Stimulated activated CD8-positive, alpha-beta memory T cell treated with anti-CD3 and anti-CD28 coated beads, Interleukin-4, amount 100 ng/mL, for 24 hours (primary cell): ENCODE data around the gene ADGRG1.
"Not testable (repeated sequence)": the region's sequence is repeated elsewhere in the genome, so short reads cannot be mapped to it uniquely, and the experiment has no call there.

ENCODE experiments used
- DNase-seq: peaks from one replicate; pipeline ENCODE4 v3.0.0-alpha.2; 2020; ENCODE audit warnings: low read depth

Gene ADGRG1

DNA sequence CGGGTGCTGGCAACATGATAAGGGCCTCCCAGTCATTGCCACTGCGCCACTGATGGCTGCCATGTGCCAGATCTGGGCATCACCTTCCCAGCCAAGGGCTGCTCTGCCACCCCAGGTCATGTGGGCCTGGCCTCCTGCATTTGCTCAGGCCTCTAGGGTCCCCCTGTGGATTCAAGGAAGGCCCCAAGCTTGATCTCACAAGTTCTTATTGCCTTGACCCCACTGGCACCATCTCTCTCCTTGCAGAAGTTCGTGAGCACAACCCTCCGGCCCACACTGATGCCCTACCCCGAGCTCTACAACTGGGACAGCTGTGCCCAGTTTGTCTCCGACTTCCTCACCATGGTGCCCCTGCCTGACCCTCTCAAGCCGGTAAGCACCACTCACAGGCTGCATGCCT is 71.5 kb downstream of the ADGRG1 start:
- no peak for DNase-seq

DNA sequence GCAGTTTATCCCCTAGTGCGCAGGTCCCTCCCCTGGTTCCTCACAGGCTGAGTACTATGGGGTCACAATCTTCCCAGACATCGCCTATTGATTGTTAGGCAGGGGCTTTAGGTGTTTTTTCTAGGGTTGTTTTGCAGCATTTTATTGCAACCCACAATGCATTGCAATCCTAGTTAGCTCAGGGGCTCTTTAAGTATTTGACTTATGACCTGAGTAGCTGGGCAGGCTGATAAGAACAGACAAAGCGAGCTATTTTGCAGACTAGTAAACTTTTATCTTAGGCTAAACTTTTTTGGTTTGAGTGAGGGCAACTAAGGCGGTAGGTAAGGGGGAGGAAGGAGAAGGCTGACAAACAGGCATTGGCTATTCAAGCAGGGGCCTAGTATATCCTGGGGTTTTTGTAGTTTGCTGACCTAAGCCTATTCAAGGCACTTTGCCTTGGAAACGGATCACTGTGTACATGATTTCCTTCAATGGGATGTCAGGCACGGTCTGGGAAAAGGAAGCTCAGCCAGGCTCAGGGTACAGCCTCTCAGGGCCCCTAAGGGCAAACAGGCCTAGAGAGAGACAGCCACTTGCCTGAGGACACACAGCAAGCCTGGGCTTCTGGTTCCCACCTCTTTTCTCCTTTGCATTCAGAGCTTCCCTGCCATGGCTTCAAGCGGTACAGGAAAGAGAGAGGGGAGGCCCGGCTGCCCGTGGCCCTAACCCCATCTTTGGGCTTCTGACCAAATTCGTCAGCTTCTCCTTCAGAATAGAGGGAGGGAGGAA is 72.5 kb downstream of the ADGRG1 start:
- no peak for DNase-seq

DNA sequence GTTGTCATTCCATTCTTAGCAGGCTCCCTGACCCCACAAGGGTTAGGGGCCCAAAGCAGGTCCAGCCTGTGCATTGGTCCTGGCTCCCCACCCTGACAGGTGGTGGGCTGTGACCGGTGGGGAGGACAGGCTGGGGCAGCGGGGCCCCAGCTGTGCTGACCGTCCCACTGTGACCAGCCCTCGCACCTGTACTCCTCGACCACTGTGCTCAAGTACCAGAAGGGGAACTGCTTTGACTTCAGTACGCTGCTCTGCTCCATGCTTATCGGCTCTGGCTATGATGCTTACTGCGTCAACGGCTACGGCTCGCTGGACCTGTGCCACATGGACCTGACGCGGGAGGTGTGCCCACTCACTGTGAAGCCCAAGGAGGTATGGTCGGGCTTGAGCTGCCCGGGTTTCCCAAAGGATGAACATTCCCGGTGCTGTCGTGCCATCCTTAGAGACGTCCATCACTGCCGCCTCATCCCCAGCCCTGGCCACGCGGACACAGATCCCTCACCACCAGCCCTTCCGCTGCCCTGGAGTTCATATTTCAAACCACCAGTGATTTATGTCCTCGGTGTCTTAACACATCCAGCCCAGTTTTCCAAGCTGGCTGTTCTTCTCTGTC is 73.4 kb downstream of the ADGRG1 start:
- no peak for DNase-seq

DNA sequence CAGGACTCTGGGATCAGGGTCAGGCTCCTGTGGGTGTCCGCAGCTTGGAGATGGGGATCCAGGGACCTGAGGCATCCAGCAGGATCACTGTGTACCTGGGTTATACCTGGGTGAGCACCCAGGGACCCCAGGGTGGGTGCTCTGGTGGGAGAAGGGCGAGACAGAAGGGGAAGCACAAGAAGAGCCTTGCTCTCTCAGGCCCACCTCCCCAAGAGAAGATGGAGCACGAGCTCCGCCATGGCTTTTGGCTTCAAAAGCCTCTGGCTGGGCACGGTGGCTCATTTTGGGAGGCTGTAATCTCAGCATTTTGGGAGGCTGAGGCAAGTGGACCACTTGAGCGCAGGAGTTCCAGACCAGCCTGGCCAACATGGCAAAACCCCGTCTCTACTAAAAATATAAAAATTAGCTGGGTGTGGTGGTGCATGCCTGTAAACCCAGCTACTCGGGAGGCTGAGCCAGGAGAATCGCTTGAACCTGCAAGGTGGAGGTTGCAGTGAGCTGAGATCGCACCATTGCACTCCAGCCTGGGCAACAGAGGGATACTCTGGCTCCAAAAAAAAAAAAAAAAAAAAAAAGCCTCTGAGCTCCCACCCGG is 75.1 kb downstream of the ADGRG1 start:
- no peak for DNase-seq

DNA sequence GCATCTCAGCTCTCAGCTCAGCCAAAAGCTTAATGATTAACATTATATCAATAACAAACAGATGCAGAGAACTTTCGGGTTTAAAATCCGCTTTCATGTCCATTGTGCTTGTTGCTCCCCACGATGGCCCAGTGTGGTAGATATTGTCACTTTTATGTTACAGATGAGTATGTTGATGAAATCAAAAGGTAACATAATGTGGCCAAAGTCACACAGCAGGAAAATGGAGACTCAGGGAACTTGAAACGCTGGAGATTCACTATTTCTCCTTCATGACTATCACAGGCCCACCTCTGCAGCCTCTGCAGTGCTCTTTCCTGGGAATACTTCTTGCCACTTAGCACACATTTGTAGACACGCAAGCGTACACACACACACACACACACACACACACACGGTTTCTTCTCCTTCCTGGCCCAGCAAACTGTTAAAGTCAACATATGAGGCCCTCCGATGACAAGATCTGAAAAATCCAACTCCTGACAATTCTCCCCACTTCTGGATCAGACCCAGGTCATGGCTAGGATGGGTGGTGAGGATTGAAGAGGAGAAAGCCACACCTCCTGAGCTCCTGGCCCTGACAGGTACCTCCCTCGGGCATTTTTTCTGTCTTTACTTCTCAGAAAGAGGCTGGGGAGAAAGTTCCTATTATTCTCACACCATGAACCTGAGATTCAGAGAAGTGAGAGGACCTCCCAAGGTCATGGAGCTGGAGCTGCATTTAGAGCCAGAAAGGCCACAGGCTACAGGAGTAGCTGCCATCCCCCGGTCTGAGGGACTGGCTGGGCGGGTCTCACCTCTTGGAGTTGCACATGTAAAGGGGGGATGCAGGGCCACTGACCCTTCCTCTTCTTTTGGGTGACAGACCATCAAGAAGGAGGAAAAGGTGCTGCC is 75.8 kb downstream of the ADGRG1 start:
- no peak for DNase-seq

DNA sequence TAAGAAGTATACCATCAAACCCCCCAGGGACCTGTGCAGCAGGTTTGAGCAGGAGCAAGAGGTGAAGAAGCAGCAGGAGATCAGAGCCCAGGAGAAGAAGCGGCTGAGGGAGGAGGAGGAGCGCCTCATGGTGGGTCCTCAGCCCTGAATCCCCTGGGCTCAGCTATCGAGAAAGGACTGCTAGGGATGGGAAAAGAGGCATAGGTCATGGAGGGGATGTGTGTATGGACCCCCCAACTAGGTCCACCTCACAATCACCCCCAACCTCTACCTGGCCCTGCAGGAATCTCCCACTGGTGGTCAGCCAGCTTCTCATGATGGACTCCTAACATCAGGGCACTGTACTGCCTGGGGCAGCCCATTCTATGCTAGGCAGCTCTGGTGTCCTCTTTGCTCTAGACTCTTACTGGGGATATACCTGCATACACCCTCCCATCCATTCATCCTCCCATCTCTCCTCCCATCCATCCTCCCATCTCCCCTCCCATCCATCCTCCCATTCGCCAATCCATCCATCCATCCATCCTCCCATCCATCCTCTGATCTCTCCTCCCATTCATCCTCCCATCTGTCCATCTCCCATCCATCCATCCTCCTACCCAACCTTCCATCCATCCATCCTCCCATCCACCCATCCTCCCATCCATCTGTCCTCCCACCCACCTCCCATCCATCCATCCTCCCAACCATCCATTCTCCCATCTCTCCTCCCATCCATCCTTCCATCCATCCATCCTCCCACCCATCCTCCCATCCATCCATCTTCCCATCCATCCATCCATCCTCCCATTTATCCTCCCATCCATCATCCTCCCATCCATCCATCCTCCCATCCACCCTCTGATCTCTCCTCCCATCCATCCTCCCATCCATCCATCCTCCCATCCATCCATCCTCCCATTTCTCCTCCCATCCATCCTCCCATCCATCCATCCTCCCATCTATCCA is 76.7 kb downstream of the ADGRG1 start:
- DNase-seq: no peak

DNA sequence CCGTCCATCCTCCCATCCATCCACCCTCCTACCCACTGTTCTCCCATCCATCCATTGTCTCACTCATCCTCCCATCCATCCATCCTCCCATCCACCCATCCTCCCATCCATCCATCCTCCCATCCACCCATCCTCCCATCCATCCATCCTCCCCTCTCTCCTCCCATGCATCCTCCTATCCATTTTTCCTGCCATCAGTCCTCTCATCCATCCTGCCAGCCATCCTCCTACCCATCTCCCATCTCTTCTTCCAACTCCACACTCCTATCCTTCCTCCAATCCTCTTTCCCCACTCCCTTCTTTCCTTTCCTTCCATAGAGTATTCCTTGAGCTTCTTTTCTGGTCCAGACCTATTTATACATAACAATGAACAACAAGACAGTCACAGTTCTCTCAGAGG is 78.3 kb downstream of the ADGRG1 start:
- no peak for DNase-seq

DNA sequence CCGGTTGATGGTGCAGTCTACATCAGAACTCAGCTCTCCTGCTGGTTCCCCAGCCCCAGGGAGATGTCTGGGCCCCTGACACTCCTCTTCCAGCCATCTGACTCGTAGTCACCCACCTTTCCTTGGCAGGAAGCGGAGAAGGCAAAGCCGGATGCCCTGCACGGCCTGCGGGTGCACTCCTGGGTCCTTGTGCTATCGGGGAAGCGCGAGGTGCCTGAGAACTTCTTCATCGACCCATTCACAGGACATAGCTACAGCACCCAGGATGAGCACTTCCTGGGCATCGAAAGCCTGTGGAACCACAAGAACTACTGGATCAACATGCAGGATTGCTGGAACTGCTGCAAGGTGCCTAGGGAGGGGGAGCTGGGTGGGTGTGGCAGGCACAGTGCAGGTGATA is 78.9 kb downstream of the ADGRG1 start:
- no peak for DNase-seq

DNA sequence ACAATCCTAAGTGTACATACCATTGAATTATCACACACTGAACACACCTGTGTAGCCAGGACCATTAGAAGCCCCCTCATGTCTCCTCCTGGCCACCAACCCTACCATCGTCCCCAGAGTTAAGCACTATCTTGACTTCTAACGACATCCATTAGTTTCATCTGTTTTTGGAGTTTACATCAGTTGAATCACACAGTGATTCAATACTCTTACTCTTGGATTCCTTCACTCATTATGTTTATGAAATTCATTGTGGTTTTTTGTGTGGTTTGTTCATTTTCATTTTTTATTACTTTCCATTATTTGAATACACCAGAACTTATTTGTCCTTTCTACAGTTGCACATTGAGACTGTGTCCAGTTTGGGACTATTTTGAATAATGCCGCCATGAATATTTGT is 79.7 kb downstream of the ADGRG1 start:
- no peak for DNase-seq

DNA sequence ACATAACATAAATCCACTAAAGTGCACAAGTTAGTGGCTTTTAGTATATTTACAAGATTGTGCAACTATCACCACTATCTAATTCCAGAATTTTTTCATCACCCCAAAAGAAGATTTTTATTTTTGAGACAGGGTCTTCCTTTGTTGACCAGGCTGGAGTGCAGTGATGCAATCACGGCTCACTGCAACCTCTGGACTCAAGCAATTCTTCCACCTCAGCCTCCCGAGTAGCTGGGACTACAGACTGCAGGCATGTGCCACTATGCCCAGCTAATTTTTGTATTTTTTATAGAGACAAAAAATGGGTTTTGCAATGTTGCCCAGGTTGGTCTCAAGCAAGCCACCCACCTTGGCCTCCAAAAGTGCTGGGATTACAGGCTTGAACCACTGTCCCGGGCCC is 81.2 kb downstream of the ADGRG1 start:
- DNase-seq: no peak

DNA sequence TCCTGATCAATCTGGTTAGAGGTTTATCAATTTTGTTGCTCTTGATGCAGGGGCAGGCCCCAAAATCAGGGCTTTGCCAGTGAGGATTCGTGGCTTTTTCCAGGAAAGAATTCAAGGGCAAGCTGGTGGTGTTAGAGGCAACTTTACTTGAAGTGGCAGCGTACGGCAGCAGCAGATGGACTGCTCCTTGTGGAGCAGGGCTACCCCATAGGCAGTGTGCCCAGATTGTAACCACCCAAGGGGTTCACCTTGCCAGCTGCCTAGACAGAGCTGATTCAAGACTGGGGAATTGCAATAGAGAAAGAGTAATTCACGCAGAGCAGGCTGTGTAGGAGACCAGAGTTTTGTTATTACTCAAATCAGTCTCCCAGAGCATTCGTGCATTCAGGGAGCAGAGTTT is 82.9 kb downstream of the ADGRG1 start:
- DNase-seq: no peak

DNA sequence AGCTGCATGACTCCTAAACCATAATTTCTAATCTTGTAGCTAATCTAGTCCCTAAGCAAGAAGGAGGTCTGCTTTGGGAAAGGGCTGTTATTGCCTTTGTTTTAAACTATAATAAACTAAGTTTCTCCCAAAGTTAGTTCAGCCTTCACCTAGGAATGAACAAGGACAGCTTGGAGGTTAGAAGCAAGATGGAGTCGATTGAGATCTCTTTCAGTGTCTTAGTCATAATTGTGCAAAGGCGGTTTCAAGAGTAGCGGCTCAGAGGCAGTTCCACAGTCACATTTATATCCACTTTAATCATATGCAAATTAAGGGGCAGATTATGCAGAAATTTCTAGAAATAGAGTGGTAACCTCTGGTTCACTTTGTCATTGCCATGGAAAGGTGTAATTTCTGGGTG is 83.6 kb downstream of the ADGRG1 start:
- DNase-seq: no peak

DNA sequence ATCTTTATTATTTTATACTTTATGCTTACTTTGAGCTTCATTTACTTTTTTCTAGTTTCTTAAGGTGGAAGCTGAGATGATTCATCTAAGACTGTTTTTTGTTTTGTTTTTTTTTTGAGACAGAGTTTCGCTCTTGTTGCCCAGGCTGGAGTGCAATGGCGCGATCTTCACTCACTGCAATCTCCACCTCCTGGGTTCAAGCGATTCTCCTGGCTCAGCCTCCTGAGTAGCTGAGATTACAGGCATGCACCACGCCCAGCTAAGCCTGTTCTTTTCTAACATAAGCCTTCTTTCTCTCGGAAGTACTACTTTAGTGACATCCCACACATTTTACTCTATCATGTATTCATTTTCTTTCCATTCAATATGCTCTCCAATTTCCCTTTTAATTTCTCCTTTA is 84.1 kb downstream of the ADGRG1 start:
- DNase-seq: not testable (repeated sequence)

DNA sequence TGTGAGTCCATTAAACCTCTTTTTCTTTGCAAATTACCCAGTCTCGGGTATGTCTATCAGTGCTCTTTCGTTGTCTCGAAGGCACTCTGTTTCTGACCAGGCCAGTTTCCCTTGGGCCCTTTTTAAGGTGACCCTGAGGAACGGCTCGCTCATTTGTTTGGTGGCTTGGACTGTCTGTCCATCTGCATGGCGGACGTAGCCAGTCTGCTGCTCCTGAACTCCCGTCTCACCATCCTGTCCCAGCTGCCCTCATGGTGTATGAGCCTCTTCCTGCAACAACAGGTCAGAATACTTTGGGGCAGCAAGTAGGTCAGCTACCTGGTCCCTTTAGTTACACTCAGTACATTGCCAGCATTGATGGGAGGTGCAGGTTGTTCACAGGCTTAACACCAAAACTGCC is 85.2 kb downstream of the ADGRG1 start:
- DNase-seq: no peak

DNA sequence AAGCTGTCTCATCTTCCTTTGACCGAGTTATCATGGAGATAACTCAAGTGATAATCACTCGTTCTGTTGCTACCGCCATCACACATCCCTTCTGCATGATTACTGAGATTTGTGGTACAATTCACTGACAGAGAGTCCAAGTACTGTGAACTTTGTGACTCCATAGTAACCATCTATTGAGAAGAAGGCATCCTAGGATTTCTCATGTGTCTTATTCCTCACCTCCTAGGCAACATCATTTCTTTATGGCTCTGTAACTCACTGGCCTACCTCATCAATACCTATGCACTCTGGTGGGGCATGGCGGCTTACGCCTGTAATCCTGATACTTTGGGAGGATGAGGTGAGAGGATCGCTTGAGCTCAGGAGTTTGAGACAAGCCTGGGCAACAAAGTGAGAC is 85.6 kb downstream of the ADGRG1 start:
- DNase-seq: no peak
